CD4-positive, alpha-beta T cell treated with Interleukin-17A for 1 hour (primary cell): Measurements from ENCODE around the gene DSEL.

Experiments
- DNase-seq: peaks from one replicate; pipeline ENCODE4 v3.0.0-alpha.2; 2020

DSEL gene

DNA sequence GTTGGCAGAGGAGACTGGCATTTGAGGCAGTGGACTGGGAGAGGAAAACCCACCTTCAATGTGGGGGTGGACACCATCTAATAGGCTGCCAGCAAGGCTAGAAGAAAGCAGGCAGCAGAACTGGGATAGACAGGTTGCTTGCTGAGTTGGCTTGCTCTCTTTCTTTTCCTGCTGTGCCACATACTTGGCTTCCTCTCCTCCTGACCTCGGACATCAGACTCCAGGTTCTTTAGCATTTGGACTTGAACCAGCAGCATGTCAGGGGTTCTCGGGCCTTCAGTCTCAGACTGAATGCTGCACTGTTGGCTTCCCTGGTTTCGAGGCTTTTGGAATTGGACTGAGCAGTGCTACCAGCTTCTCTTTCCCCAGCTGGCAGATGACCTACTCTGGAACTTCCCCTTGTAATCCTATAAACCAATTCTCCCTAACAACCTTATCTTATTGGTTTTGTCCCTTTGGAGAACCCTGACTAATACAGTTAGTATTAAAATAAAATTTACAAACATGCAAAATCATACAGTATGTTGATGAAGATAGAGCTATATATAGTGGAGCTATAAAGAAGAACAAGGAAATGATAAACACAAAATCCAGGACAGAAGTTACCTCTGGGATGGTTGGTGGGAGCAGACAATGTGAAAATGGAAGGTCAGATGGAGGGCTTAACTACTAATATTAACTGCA lies 15.9 kb downstream of the DSEL start:
- DNase-seq = no peak

DNA sequence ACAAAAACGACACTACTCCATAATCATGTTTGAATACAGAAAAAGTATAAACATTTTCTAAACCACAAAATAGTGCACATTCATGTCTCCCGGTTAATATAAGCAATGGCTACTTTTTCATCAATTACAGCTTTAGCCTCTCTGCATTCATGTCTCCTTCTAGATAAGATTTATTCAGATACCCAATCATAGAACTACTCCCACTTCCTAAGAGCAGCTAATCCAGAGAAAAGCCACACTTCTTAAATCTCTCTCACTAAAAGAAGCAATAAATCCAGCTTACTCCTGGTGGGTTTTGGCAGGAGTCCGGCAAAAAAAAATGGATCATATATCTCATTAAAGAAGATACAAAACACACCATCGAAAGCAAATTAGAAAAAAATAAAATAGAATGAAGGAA lies 20.1 kb downstream of the DSEL start:
- no peak for DNase-seq

DNA sequence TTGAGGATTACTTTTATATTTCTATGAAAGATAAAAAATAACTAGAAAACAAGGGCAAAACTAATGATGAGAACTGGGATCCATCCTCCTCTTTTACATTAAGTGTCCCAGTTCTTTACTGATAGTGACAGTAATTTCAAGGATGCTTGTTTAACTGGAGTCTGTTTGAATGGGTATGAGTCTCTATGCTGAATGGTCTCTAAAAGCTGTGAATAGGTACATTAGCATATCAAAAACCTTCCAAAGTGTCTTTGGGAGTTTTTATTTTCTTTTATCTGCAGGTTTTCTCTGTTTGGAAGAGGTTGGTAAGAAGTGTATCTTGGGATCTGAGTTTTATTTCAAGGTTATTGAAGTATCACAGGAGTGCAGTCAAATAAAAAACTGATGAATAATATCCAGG lies 30.0 kb downstream of the DSEL start:
- no peak for DNase-seq

DNA sequence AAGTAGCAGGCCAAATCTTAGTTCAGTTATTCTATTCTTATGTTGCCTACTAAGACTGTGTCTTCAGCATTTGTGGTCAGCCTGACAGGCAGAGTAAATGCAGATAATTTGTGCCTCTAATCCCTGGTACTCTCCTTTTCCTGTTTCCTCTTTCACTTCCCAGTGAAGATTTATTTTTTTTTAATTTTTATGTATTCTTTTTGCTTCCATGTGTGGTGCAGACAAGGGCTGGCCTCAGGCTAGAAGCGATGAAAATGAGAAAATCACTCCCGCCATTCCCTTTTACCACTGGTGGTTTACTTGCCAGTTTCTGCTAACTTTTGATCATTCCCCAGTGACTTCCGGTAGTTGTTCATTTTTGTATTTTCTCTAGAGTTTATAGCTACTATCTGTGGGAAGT lies 30.9 kb downstream of the DSEL start:
- no peak for DNase-seq

DNA sequence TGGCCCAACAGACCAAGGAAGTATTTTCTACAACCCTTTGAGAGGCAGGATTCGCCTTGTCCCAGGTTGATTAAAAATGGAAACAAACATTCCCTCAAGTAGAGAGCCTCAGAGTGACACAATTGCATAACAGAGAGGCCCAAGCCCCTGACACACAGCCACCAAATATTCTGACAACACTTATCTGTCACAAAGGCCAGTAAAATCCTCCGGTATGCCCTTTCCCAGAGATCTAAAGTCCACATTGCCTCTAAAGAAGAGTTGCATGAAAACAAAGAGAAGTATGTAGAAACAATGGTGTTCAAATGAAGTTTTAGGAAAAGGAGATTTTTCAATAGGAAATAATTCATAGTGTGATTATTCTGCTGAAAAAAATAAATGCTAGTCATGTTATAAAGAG lies 32.1 kb downstream of the DSEL start:
- no peak for DNase-seq

DNA sequence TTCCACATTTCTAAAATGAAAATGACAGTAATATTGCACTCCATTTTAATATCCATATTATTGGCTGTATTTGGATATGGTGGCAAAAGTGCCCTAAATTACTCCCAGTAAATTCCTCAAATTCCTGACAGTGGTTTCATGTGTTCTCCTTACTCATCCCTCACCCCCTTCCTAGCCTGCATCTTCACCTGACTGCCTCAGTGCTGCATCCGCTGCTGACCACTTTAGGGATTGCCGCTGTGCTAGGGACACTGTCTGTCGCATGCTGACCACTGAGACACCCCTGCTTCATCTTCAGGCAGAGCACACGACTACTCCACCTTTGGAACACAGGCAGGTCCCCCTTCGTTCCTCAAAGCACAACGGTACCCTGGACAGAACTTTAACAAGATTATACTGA lies 32.6 kb downstream of the DSEL start:
- no peak for DNase-seq

DNA sequence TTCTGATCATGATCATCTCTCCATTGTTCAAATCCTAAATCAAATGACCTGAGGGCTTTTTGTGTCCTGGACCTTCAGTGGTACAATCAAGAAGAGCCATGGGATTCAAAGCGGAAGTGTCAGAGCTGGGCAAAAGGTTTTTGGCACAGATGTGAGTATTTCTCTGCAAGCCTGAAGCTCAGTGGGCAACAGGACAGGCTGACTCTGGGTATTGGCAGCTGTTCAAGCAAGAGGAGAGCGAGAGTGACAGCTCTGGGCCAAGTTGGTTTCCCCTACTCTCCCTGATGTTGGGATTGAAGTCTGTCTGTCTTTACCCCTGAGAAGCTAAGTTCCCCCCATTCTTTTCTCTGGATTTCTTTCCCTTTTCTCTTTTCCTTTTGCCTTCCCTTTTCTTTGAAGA lies 33.3 kb downstream of the DSEL start:
- no peak for DNase-seq

DNA sequence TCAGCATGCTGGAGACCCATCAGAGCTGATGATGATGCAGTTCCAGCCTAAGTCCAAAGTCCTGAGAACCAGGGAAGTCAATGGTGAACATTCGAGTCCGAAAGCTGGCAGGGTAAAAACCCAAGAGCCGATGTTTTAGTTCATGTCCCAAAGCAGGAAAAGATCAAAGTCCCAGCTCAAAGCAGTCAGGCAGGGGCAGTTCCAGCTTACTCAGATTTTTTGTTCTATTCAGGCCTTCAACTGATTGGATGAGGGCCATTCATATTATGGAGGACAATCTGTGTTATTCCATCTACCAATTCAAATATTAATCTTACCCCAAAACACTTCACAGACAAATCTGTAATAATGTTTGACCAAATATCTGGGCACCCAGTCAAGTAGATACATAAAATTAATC lies 38.3 kb downstream of the DSEL start:
- DNase-seq = no peak

DNA sequence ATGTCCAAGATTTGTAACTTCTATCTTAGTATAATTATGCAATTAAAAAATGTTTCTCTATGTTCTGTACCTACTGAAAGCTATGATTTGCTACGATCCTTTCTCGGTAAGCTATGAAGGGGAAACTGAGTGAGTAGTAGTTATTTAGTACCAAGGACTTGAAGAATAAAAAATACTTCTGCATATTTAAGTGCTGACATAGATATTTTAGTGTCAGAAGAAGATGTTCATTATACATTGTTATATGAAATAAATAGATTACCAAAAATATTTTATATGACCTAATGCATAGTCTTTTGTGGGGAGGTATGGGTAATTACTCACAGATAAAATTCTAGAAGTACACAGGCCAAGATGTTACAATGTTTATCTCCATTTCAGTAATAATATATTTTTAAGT lies 39.0 kb downstream of the DSEL start:
- DNase-seq = no peak

DNA sequence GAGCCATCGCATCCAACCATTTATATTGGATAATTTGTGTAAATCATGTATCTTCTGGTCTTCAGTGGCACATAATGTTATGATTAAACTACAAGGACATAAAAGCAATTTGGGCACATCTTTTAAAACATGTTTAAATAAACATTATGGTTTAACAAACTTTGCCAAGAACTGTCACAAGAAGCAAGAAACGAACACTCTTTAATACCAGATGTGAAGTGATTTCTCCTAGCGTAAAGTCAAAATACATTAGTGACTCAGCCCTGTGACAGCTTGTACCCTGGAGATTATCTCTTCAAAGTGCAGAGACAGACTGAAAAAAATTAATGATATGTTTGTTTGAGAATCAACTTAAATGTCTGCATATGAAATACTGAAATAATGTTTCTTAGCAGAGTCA lies 39.9 kb downstream of the DSEL start:
- DNase-seq = no peak

DNA sequence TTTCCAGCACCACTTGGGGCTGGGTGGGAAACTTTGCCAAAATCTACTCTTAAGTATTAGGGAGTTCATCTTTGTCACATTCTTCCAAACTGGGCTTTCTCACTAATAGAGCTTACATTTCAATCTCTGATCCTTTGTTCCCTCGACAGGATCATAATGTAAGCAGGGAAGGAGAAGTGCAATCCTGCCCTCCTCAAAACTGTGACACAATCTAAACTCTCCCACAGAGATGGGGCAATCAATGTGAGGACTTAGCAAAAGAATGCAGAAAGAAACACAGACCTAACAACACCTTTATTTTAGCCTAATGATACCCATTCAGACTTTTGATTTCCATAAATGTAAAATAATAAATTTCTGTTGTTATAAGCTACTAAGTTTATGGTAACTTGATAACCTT lies 40.8 kb downstream of the DSEL start:
- DNase-seq = no peak

DNA sequence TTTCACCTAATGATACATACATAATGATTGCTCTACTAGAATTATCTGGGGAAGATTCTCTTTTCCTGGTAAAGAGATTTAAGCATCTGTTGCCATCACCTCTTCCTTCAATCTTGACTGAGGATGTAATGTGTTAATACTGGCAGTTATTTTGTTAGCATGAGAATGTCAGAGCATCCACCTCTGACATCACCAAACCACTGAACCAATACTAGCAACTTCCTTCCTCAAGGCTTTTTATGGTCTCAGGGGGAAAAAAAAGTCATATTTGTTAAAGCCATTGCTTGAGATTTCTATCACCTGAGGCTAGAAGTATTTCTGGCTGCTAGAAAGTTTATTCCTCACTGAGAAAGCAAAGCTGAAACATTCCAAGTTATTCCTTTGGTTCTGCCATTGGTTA lies 48.5 kb downstream of the DSEL start:
- peak; percentile 3 for DNase-seq

DNA sequence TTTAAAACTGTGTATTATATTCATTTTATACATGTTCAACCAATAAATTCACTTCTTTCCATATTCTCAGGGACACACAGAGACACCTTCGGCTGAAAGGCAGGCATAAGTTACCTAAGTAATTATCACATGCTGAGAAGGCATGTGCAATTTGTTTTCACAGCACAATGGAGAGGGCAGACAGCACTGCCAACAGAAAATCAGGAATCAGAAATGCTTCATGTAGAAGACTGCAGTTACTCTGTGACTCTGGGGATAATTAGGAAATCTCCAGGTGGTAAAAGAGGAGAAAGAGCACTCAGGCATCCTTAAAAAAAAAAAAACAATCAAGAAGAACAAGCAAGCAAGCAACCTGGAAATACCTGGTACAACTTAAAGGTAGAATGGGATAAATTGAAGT lies 49.3 kb downstream of the DSEL start:
- no peak for DNase-seq

DNA sequence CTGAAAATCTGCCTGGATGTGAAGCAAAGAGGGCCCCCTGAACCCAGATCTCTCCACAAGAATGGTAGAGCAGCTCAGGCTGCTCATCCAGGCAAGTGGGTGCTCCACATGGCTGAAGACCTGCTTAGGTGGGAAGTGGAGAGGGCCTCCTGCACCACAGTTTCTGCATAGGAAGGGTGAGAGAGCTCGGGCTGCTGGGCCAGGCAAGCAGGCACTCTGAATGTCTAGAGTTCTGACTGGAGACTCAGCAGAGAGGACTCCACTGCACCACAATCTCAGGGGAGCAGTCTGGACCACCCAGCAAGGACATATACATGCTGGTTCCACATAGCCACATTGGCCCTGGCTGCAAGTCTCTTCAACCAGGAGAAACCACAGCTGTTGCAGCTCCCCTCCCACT lies 52.0 kb downstream of the DSEL start:
- no peak for DNase-seq

DNA sequence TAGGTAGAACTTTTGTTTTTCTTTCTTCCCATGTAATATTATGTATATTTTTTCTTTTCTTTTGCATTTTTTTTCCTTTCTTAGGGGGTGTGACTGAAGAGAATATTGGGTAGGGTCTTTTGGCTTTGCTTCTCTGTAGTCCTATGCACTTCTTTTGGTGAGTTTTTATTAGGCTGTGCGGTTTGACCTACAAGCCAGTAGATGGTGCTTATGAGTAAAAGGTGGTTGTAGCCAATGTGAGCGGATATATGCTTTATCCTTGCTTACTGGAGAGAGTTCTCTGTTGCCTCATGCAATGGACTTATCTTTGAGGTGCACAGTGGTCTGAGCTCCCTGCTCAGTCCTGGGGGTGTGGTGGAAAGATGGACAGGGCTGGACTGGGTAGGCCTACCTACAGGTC lies 52.7 kb downstream of the DSEL start:
- DNase-seq = no peak

DNA sequence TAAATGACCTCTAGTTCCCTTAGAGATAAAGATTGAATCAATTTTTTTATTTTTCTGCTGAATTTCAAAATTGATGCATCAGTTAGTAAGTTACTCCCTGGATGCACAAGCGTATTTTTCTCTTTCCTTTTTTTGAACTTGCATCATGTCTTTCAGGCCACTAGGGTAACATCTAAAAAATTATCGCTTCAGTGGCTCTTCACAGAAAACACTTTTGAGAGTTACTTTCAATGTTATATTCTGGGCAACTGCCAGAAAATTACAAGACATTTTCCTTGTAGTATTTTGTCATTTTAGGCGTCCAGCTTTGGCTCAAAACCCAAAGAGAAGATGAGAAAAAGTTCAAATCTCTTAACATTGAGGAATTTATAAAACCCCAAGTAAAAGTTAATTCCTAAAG lies 59.8 kb downstream of the DSEL start:
- no peak for DNase-seq
